HG02943 (cell line): Measurements from ENCODE around the gene SNTA1.
"Not testable (repeated sequence)": the region's sequence is repeated elsewhere in the genome, so short reads cannot be mapped to it uniquely, and the experiment has no call there.

ENCODE experiments used
- ATAC-seq: cut with Tn5 transposase; IDR thresholded peaks from one replicate; pipeline ENCODE4 v1.9.1; 2021; ENCODE audit warnings: mild to moderate bottlenecking, low read depth, moderate library complexity; ENCODE audit not compliant: unreplicated experiment

The SNTA1 gene

GRCh38 chr20:33466303-33466646 lies 22.7 kb upstream of the SNTA1 start:
- ATAC-seq = no peak

DNA sequence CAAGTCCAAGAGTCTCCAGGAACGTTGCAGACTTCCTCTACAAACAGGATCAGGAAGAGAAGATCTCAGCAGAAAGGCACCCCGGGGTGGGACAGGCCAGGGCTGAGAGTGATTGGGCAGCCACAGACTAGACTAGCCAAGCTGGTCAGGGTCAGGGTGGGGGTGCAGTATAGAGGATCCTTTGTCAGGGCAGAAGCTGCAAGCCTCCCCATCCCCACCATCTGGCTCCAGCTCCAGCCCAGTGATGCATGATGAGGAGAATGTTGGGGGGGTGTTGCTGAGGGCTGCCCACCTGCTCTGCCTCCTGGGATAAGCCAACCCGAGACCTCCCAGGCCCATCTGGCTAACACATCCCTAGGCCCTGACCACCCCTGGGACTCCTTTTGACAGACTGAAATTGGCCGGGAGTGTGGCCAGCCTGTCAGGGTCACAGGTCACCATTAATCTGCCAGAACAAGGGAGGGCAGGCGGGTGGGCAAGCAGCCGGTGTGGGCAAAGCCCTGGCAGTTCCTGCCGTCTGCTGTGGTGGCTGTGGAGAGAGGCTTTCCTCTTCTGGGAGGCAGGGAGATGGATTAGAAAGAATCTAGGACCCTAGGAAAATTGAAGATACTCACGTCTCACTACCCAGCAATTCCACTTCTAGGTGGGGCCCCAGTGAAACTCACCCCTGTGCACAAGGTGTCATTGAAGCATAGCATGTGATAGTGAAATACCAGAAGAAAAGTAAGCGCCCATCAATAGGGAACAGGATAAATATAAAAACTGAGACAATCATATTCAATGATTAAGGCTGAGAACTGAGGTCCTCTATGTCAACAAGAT lies 22.1 kb upstream of the SNTA1 start:
- no peak for ATAC-seq

DNA sequence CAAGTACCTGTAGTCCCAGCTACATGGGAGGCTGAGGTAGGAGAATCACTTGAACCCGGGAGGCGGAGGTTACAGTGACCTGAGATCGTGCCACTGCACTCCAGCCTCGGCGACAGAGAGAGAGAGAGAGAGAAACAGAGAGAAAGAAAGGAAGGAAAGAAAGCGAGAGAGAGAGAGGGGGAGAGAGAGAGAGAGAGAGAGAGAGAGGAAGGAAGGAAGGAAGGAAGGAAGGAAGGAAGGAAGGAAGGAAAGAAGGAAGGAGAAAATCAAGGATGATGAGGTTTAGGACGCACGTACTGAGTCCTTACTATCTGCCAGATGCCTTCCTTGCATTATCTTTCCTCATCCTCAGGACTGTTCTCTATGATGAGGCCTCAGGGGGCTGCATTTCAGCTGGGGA lies 21.2 kb upstream of the SNTA1 start:
- ATAC-seq = not testable (repeated sequence)

DNA sequence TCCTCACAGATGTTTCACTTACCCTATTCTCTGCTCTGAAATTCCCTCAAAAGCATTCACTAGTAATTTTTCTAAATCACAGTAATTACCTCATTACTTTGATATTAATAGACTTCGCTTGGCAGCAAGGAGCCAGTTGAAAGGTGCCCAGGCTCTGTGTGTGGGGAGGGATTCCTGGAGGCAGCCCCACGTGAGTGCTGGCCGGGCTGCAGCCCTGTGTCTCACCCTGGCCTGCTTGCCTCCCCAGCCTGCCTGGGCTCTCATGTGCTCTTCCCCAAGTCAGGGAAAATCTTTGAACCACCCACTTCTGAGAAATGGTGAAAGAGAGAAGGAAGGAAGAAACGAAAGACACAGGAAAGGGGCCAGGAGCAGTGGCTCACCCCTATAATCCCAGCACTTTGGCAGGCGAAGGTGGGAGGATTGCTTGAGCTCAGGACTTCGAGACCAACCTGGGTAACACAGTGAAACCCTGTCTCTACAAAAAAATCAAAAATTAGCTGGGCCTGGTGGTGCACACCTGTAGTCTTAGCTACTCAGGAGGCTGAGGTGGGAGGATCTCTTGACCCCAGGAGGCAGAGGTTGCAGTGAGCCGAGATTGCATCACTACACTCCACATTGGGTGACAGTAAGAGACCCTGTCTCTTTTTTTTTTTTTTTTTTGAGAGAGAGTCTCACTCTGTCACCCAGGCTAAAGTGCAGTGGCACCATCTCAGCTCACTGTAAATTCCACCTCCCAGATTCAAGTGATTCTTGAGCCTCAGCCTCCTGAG lies 20.0 kb upstream of the SNTA1 start:
- no peak for ATAC-seq

DNA sequence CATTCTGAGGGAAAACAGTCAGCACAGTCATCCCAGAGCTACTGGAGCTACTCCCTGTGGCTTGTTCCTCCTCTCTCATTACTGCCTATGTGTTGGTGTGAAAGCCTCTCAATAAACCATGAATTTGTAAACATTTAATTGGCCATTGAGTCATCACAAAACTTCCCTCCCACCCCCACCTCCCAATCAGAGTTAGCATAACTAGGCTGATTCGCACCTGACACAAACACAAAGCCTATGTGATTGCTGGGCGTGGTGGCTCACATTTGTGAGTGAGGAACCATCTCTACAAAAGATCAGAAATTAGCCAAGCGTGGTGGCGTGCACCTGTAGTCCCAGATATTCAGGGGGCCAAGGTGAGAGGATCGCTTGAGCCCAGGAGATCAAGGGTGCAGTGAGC lies 17.1 kb upstream of the SNTA1 start:
- no peak for ATAC-seq

DNA sequence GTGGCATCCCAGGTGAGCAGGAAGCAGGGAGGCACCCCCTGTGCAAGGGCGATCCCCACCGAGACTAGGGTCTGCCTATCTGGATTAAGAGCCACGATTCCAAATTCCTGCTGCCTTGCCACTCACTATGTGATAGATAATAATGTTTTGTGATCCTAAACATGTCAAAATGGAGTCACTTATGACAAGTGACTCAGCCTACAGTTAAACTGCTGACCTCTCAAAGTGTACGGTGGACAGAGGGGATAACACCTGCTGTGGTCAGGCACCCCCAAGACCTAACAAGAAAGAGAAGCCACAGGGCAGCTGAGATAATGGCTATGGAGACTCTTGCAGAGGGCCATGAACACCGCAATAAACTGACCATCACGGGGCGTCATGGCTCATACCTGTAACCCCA lies 16.0 kb upstream of the SNTA1 start:
- no peak for ATAC-seq

- not testable (repeated sequence) for ATAC-seq
Measured at GRCh38 chr20:33456916-33457642, 13.5 kb upstream of the SNTA1 start.

- ATAC-seq = no peak
Measured at GRCh38 chr20:33450867-33451266, 7.3 kb upstream of the SNTA1 start.

GRCh38 chr20:33445881-33446625 lies 2.5 kb upstream of the SNTA1 start:
- ATAC-seq = no peak

- ATAC-seq = no peak
Measured at GRCh38 chr20:33444797-33445560, 1.4 kb upstream of the SNTA1 start.

DNA sequence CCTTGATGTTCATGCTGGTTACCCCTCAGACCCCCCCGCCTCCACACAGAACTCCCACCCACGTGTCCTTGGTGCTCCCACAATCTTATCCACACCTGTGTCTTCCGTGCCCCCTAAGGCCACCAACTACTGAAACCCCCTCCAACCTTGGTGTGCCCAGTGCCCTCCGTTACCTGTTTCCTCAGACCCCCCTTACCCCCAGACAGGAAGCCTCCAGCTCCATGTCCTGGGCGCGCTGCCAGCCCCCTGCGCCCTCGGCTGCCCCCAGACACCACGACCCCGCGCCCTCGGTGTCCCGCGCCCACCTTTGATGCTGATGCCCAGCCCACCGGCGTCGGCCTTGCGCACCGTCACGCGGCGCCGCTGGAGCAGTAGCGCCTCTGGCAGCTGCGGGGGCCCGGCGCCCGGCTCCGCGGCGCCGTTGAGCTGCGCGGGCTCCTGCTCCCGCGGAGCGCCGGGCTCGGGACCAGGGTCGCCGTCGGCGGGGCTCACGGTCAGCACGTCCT lies 504 bp downstream of the SNTA1 start:
- no peak for ATAC-seq

GRCh38 chr20:33442136-33443005 lies 1.2 kb downstream of the SNTA1 start:
- ATAC-seq = no peak

DNA sequence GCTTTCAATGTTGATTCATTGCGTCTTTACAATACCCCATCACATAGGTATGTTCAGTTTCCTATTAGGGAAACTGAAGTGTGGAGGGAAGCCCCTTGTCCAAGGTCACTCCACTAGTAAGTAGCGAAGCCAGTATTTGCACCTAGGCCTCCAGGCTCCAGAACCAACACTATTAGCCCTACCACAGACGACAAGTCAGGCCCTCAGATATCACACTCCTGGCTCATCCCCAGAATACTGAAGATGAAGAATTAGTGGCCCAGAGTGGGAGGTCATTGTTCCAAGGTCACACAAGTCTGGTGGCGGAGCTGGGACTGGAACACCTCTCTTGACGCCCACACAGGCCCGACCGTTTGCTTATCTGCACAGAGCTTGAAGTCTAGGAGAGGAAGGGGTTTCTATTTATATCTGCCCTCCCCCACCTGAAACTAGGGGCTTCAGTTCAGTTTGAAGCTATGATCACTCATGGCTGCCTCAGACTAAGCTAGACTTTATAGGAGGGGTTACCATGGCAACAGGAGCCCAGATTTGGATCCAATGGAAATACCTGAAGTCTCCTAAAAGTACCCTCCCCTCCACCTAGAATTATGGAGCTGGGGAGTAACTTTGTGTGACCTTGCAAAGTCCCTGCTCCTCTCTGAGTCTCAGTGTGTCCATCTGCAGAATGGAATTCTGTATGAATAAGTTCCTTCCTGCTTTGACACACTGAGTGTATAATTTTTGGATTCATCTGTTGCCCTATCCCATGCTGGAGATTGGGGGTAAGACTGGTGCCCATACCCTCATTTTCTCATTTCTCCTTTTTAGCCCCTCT lies 2.2 kb downstream of the SNTA1 start:
- no peak for ATAC-seq

- ATAC-seq = not testable (repeated sequence)
Measured at GRCh38 chr20:33440562-33440961, 3.0 kb downstream of the SNTA1 start.

DNA sequence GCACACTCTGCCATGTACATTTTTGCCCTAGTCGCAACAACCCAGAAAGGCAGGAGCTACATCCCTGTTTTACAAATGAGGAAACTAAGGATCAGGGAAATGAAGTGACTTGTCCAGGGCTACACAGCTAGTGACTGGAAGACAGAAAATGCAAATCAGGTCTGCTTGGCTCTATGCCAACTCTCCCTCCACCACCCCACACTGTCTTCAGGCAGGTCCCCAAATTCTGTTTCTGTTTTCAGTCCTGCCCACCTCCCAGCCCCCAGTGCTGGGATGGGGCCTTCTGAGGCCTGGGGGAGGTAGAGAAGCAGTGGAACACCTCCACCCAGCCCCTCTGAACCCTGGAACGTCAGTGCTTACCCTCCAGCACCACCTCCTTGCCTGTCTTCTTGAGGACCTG lies 5.1 kb downstream of the SNTA1 start:
- ATAC-seq = no peak

- ATAC-seq = no peak
Measured at GRCh38 chr20:33437141-33437911, 6.2 kb downstream of the SNTA1 start.

GRCh38 chr20:33434434-33434833 lies 9.1 kb downstream of the SNTA1 start:
- ATAC-seq = no peak
